Posterior vena cava (tissue), 2 donors: ENCODE measurements around the gene SYCN. TPM values are rescaled to one million over a fixed set of nuclear protein-coding genes. Genes with fewer than 3 reads are reported as not detected.

Experiments
- DNase-seq: peaks from one replicate; pipeline ENCODE4 v3.0.0-alpha.2; 2020; ENCODE audit warnings: low spot score
- intact Hi-C, 2 donors: fragments of 100-400 bp; cut with DNase I; formaldehyde crosslinking; loops; one replicate each; pipeline versions ENCODE4 v1.14.1 to v1.14.2; 2022 to 2023
- total RNA-seq, 2 donors: library from RNA; stranded (reverse); fragmentation: NEBNext Ultra II Directional; extraction: Animal tissue kit (Norgen Biotek cat#: 25700); gene quantifications; one replicate each; pipeline ENCODE4 v1.2.1, GENCODE V29; 2021
- donor health status: DM: yes; HTN: yes; CAD: no.
- donor health status: DM: yes; HTN: yes; CAD: no.

The SYCN gene
- total RNA-seq, 2 donors from 2014 or later, result not detected

GRCh38 chr19:39175564-39175963 is 28.5 kb downstream of the SYCN start:
- no peak for DNase-seq
- intact Hi-C loops, result no loop called here

GRCh38 chr19:39174558-39175544 is 29.2 kb downstream of the SYCN start:
- intact Hi-C loops, result no loop called here
- no peak for DNase-seq

- DNase-seq, result no peak
- intact Hi-C loops, result no loop called here
Observed at GRCh38 chr19:39174142-39174541, 29.9 kb downstream of the SYCN start.

GRCh38 chr19:39173502-39173991 is 30.5 kb downstream of the SYCN start:
- DNase-seq, result no peak
- intact Hi-C loops, result no loop called here

- DNase-seq, result no peak
- intact Hi-C loops, result no loop called here
Observed at GRCh38 chr19:39172700-39173501, 31.2 kb downstream of the SYCN start.

- intact Hi-C loops, result no loop called here
Observed at GRCh38 chr19:39171479-39172465, 32.3 kb downstream of the SYCN start.

GRCh38 chr19:39170386-39171231 is 33.5 kb downstream of the SYCN start:
- DNase-seq, result no peak

More at GRCh38 chr19:39171479-39172465, 32.3 kb downstream of the SYCN start:
- no peak for DNase-seq

GRCh38 chr19:39169143-39169810 is 34.8 kb downstream of the SYCN start:
- DNase-seq, result no peak

More at GRCh38 chr19:39170386-39171231, 33.5 kb downstream of the SYCN start:
- intact Hi-C loops, result no loop called here

GRCh38 chr19:39168258-39169142 is 35.6 kb downstream of the SYCN start:
- no peak for DNase-seq
- intact Hi-C loops, result no loop called here

More at GRCh38 chr19:39169143-39169810, 34.8 kb downstream of the SYCN start:
- intact Hi-C loops, result no loop called here

- DNase-seq, result no peak
- intact Hi-C loops, result no loop called here
Observed at GRCh38 chr19:39167461-39168257, 36.4 kb downstream of the SYCN start.

GRCh38 chr19:39166571-39167391 is 37.3 kb downstream of the SYCN start:
- intact Hi-C loops, result no loop called here
- no peak for DNase-seq

- DNase-seq, result no peak
- intact Hi-C loops, result no loop called here
Observed at GRCh38 chr19:39165857-39166256, 38.2 kb downstream of the SYCN start.

GRCh38 chr19:39164289-39164688 is 39.8 kb downstream of the SYCN start:
- intact Hi-C loops, result no loop called here
- no peak for DNase-seq

GRCh38 chr19:39163621-39164020 is 40.4 kb downstream of the SYCN start:
- intact Hi-C loops, result no loop called here
- DNase-seq, result no peak
